GM12878 (cell line): ENCODE measurements around the gene PHLPP1. TPM values are rescaled to one million over a fixed set of nuclear protein-coding genes. Genes with fewer than 3 reads are reported as not detected.

Experiments used
- ATAC-seq: fragments of 200-7000 bp; cut with Tn5 transposase; 3 replicates; pipeline ENCODE4 v1.9.1; 2020; ENCODE audit warnings: mild to moderate bottlenecking, moderate library complexity
- BruUV-seq: library from RNA; stranded (reverse); fragments of 400-500 nt; replicated peaks from 2 replicates; lab custom pipeline; 2021; lab: Mats Ljungman, UMichigan
- CTCF ChIA-PET: fragments of 300-600 bp; sonication (Branson Sonifier 250); formaldehyde crosslinking; extraction: SDS; loops from one replicate; lab custom pipeline; 2021; ENCODE audit warnings: inconsistent platforms; lab: Yijun Ruan, JAX
- POLR2A ChIA-PET: fragments of 350-600 bp; formaldehyde crosslinking; extraction: SDS; loops from one replicate; lab custom pipeline; 2021; ENCODE audit warnings: inconsistent platforms; lab: Charles Lee
- RAD21 ChIA-PET: fragments of 300-600 bp; sonication (Branson Sonifier 250); formaldehyde crosslinking; loops from one replicate; lab custom pipeline; 2023; ENCODE audit warnings: antibody characterized with exemption; ENCODE audit not compliant: unreplicated experiment; lab: Charles Lee
- SMC1A ChIA-PET: fragments of 300-600 bp; sonication (Branson Sonifier 250); formaldehyde crosslinking; loops from one replicate; lab custom pipeline; 2023; ENCODE audit not compliant: unreplicated experiment, uncharacterized antibody; lab: Charles Lee
- DNase-seq: peaks from one replicate; pipeline ENCODE4 v3.0.0-alpha.2; 2011; ENCODE audit warnings: low read depth, low spot score
- FAIRE-seq: peaks from 3 replicates; lab custom pipeline; 2011; peaks lifted over from hg19 to GRCh38; lab: Jason Lieb, UNC
- H2AFZ ChIP-seq: 2 replicates; pipeline ENCODE4 v1.6.0; 2011; ENCODE audit warnings: low read depth, low read length, control low read depth; ENCODE audit not compliant: control insufficient read depth
- H3K27ac ChIP-seq: 2 replicates; pipeline ENCODE4 v1.5.1; 2011; ENCODE audit warnings: control low read depth; ENCODE audit not compliant: control insufficient read depth, insufficient read depth
- H3K27me3 ChIP-seq, 2 experiments: replicated peaks in 1 of 2; 2 replicates each; pipeline versions ENCODE4 v1.6.0 to v1.6.1; 2011; ENCODE audit warnings: low read length in 1 of 2; ENCODE audit not compliant: control insufficient read depth in 2 of 2, insufficient read depth in 2 of 2
- H3K36me3 ChIP-seq, 2 experiments: 2 replicates each; pipeline ENCODE4 v1.5.1; 2011; ENCODE audit warnings: low read length in 1 of 2; ENCODE audit not compliant: control insufficient read depth in 2 of 2, insufficient read depth in 2 of 2
- H3K4me1 ChIP-seq: 2 replicates; pipeline ENCODE4 v1.6.1; 2011; ENCODE audit warnings: mild to moderate bottlenecking, low read length, moderate library complexity, mixed read lengths; ENCODE audit not compliant: control insufficient read depth, insufficient read depth
- H3K4me2 ChIP-seq: 2 replicates; pipeline ENCODE4 v1.6.0; 2011; ENCODE audit warnings: control low read depth; ENCODE audit not compliant: control insufficient read depth, insufficient read depth
- H3K4me3 ChIP-seq: fragments of 200-600 bp; sonication (generic); 2 replicates; pipeline ENCODE4 v1.5.1; 2016
- H3K79me2 ChIP-seq: 2 replicates; pipeline ENCODE4 v1.6.0; 2011; ENCODE audit warnings: low read length; ENCODE audit not compliant: control insufficient read depth, insufficient read depth
- H3K9ac ChIP-seq: 2 replicates; pipeline ENCODE4 v1.8.0; 2011; ENCODE audit warnings: low read length, control low read depth, mixed read lengths; ENCODE audit not compliant: control insufficient read depth, insufficient read depth
- H3K9me3 ChIP-seq: replicated peaks from 3 replicates; pipeline ENCODE4 v1.5.1; 2011; ENCODE audit warnings: mild to moderate bottlenecking, low read length; ENCODE audit not compliant: control insufficient read depth, insufficient read depth
- H4K20me1 ChIP-seq: 2 replicates; pipeline ENCODE4 v1.6.0; 2011; ENCODE audit not compliant: control insufficient read depth, insufficient read depth
- ATF7 ChIP-seq: fragments of 450-650 bp; IDR thresholded peaks from 2 replicates; pipeline ENCODE4 v1.6.1; 2016; ENCODE audit warnings: low read depth, mild to moderate bottlenecking
- CBFB ChIP-seq: IDR thresholded peaks from 2 replicates; pipeline ENCODE4 v1.6.1; 2016; ENCODE audit warnings: antibody characterized with exemption, low read depth
- EED ChIP-seq: sonication (generic); IDR thresholded peaks from 2 replicates; pipeline ENCODE4 v1.6.1; 2016; ENCODE audit warnings: antibody characterized with exemption, low read depth
- FOXK2 ChIP-seq: fragments of 450-650 bp; IDR thresholded peaks from 2 replicates; pipeline ENCODE4 v1.6.1; 2017; ENCODE audit warnings: mild to moderate bottlenecking, moderate library complexity
- HDAC2 ChIP-seq: fragments of 200-600 bp; sonication (generic); IDR thresholded peaks from 2 replicates; pipeline ENCODE4 v1.6.1; 2017
- HDAC6 ChIP-seq: fragments of 200-600 bp; sonication (generic); IDR thresholded peaks from one replicate; pipeline ENCODE4 v1.8.0; 2017; ENCODE audit warnings: antibody characterized with exemption; ENCODE audit not compliant: unreplicated experiment
- KDM1A ChIP-seq: fragments of 200-600 bp; sonication (generic); IDR thresholded peaks from 2 replicates; pipeline ENCODE4 v1.6.1; 2016; ENCODE audit warnings: borderline replicate concordance
- MLLT1 ChIP-seq: fragments of 450-650 bp; IDR thresholded peaks from 2 replicates; pipeline ENCODE4 v1.6.1; 2016; ENCODE audit warnings: mild to moderate bottlenecking
- POLR2A ChIP-seq: IDR thresholded peaks from 2 replicates; pipeline ENCODE4 v1.6.1; 2011; ENCODE audit warnings: low read depth, mild to moderate bottlenecking, low read length
- RAD21 ChIP-seq: IDR thresholded peaks from 2 replicates; pipeline ENCODE4 v1.6.1; 2011; ENCODE audit warnings: mild to moderate bottlenecking, low read depth, low read length, moderate library complexity; ENCODE audit not compliant: insufficient read depth
- TCF7 ChIP-seq: IDR thresholded peaks from 2 replicates; pipeline ENCODE4 v1.6.1; 2014; ENCODE audit warnings: antibody characterized with exemption, borderline replicate concordance
- USF1 ChIP-seq: IDR thresholded peaks from 2 replicates; pipeline ENCODE4 v1.6.1; 2011; ENCODE audit warnings: borderline replicate concordance, low read depth, mild to moderate bottlenecking, moderate library complexity, mixed read lengths, low read length; ENCODE audit not compliant: insufficient read depth; ENCODE audit errors: extremely low read length
- ZBED1 ChIP-seq: IDR thresholded peaks from 2 replicates; pipeline ENCODE4 v1.6.1; 2016; ENCODE audit warnings: borderline replicate concordance
- ZBTB40 ChIP-seq: fragments of 450-650 bp; IDR thresholded peaks from 2 replicates; pipeline ENCODE4 v1.6.1; 2016; ENCODE audit warnings: mild to moderate bottlenecking, moderate library complexity, borderline replicate concordance
- ZZZ3 ChIP-seq: IDR thresholded peaks from 2 replicates; pipeline ENCODE4 v1.6.1; 2011; ENCODE audit warnings: low read depth; ENCODE audit not compliant: control insufficient read depth, insufficient read length
- WGBS: methylation state at CpG from one replicate; pipeline ENCODE4 v1.1.6; 2016; ENCODE audit warnings: low lambda C conversion rate; ENCODE audit not compliant: insufficient replicate concordance, insufficient coverage; ENCODE audit errors: missing lambda C conversion rate; 5-methylcytosine and 5-hydroxymethylcytosine counted together
- in situ Hi-C: fragments of 300-500 bp; cut with MboI; formaldehyde crosslinking; loops from 9 replicates; pipeline ENCODE4 v1.14.3; 2018; ENCODE audit warnings: mixed read lengths
- intact Hi-C: fragments of 100-400 bp; cut with micrococcal nuclease; formaldehyde crosslinking; loops from one replicate; pipeline ENCODE4 v1.14.2; 2022; ENCODE audit not compliant: unreplicated experiment
- polyA plus RNA-seq, 11 experiments: library from polyadenylated mRNA; depleted of rRNA in 4 of 11; unstranded in 6 of 11; stranded (reverse) in 5 of 11; fragments of >200 nt; fragmentation: Nextera tagmentation in 4 of 11; fragmentation: Illumina TruSeq in 1 of 11; extraction: Ambion mirVana in 4 of 11; extraction: Trizol in 1 of 11; gene quantifications; 1 replicate in 1 of 11; 2 replicates in 10 of 11; pipeline versions ENCODE4 v1.2.1 to v1.2.3, GENCODE V29; 2011 to 2016; ENCODE audit warnings: inconsistent platforms in 2 of 11, missing spikeins in 2 of 11, low read depth in 1 of 11
- total RNA-seq, 4 experiments: library from RNA; depleted of rRNA in 3 of 4; stranded (reverse); fragments of >200 nt in 3 of 4; fragmentation: Illumina TruSeq in 1 of 4; extraction: Trizol in 1 of 4; gene quantifications; 2 replicates each; pipeline versions ENCODE4 v1.2.1 to v1.2.3, GENCODE V29; 2013 to 2021
- TF ChIP-seq, protein P1 (sequence below): fragments of 450-650 bp; IDR thresholded peaks from 2 replicates; pipeline ENCODE4 v1.6.1; 2017; ENCODE audit warnings: mild to moderate bottlenecking, low read depth, inconsistent platforms; ENCODE audit not compliant: poor library complexity, severe bottlenecking

The PHLPP1 gene
- total and polyA plus RNA-seq, 10 of the 15 experiments (the other 5 are each of a cell fraction or from before 2014, with no cell fraction given) = 0.42 to 7.0 (median 1.9) TPM

DNA sequence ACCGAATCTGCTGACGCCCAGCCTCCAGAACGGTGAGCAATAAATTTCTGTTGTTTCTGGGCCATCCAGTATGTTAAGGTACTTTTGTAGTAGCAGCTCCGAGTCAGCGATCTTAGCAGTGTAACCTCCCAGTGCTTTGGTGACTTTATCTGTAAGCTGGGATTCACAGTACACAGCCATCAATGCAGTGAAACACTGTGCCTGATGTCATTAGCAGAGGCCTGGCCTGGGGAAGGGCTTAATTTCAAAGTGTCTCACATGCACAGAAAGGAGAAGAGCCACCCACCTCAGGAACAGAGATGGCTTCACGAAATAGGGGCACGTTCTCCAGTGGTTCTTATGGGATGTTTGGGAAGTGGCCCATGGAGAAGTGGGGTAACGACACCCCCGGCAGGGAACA, 281.2 kb downstream of the PHLPP1 start (continued):
- TF ChIP-seq RAD21 = no peak
- TF ChIP-seq ZBED1 = no peak
- TF ChIP-seq MLLT1 = no peak
- no peak for TF ChIP-seq HDAC2
- no peak for TF ChIP-seq ATF7

DNA sequence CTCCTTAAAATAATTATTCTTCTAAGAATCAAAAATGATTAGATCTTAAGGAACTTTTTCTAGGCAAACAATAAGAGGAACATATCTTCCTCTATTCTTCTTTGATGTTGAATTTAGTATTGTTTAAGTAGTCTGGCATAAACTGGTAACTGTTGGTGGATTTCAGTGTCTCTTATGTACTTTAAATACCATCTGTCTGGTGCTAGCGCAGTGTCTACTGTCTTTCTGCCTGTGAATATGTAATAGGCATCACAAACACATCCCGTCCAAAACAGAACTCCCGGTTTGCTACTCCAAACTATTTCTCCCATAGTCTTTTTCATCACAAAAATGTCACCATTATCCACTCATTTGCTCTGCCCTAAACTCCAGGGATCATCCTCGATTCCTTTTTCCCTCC, 281.7 kb downstream of the PHLPP1 start:
- H3K27ac ChIP-seq = no peak overlapping the region
- intact Hi-C loops (no loop called here), in situ Hi-C loops (no loop called here)
- no TSS peak for BruUV-seq
- H3K4me2 ChIP-seq = no peak overlapping the region
- H3K9me3 ChIP-seq = no peaks in the 10 kb centered on the region
- FAIRE-seq (no peak), ATAC-seq (no peak), DNase-seq (no peak)
- H3K79me2 ChIP-seq = no peaks in the 10 kb centered on the region
- WGBS = 24% methylated on average over 4 of the region's 4 CpGs
- no peaks in the 10 kb centered on the region for H3K36me3 ChIP-seq
- ChIA-PET RAD21 (no interaction called here), SMC1A (no interaction called here), CTCF (no interaction called here), POLR2A (no interaction called here)
- no peaks in the 10 kb centered on the region for H3K4me1 ChIP-seq
- no peaks in the 10 kb centered on the region for H4K20me1 ChIP-seq
- H3K27me3 ChIP-seq = peaks cover 0 to 2% of the 10 kb centered on the region in 2 experiments; a peak in 3 of 4 replicates
- H3K9ac ChIP-seq = no peak overlapping the region
- H2AFZ ChIP-seq = no peak overlapping the region
- H3K4me3 ChIP-seq = no peak overlapping the region
- no peak for TF ChIP-seq ZZZ3
- no peak for TF ChIP-seq HDAC6
- no peak for TF ChIP-seq ZBTB40
- no peak for TF ChIP-seq CBFB
- TF ChIP-seq KDM1A = no peak
- no peak for TF ChIP-seq USF1
- no peak for TF ChIP-seq EED
- TF ChIP-seq FOXK2 = no peak
- TF ChIP-seq, protein P1, sequence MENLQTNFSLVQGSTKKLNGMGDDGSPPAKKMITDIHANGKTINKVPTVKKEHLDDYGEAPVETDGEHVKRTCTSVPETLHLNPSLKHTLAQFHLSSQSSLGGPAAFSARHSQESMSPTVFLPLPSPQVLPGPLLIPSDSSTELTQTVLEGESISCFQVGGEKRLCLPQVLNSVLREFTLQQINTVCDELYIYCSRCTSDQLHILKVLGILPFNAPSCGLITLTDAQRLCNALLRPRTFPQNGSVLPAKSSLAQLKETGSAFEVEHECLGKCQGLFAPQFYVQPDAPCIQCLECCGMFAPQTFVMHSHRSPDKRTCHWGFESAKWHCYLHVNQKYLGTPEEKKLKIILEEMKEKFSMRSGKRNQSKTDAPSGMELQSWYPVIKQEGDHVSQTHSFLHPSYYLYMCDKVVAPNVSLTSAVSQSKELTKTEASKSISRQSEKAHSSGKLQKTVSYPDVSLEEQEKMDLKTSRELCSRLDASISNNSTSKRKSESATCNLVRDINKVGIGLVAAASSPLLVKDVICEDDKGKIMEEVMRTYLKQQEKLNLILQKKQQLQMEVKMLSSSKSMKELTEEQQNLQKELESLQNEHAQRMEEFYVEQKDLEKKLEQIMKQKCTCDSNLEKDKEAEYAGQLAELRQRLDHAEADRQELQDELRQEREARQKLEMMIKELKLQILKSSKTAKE = no peak
- no peak for TF ChIP-seq POLR2A
- no peak for TF ChIP-seq TCF7
- TF ChIP-seq, all 136 proteins: peak for 0
